NK-92 (cell line): Measurements from ENCODE around the gene LATS1.
"Not testable (repeated sequence)": the region's sequence is repeated elsewhere in the genome, so short reads cannot be mapped to it uniquely, and the experiment has no call there.

Experiments
- DNase-seq: peaks from one replicate; lab custom pipeline; 2025; ENCODE audit not compliant: unreplicated experiment; lab: John Stamatoyannopoulos, UW

The LATS1 gene

GRCh38 chr6:149728499-149729234, 10.8 kb upstream of the LATS1 start:
- no peak for DNase-seq

- DNase-seq, result no peak
Observed at GRCh38 chr6:149727793-149728498, 10.0 kb upstream of the LATS1 start.

- no peak for DNase-seq
Observed at GRCh38 chr6:149725785-149726184, 7.9 kb upstream of the LATS1 start.

GRCh38 chr6:149723771-149724417, 6.0 kb upstream of the LATS1 start:
- DNase-seq, result no peak

GRCh38 chr6:149723262-149723661, 5.4 kb upstream of the LATS1 start:
- no peak for DNase-seq

GRCh38 chr6:149719531-149719930, 1.6 kb upstream of the LATS1 start:
- no peak for DNase-seq

- no peak for DNase-seq
Observed at GRCh38 chr6:149717255-149717587, 680 bp downstream of the LATS1 start.

- DNase-seq, result no peak
Observed at GRCh38 chr6:149716181-149716963, 1.5 kb downstream of the LATS1 start.

GRCh38 chr6:149714442-149714841, 3.5 kb downstream of the LATS1 start:
- DNase-seq, result no peak

- no peak for DNase-seq
Observed at GRCh38 chr6:149711711-149712110, 6.2 kb downstream of the LATS1 start.

- DNase-seq, result no peak
Observed at GRCh38 chr6:149701714-149702113, 16.2 kb downstream of the LATS1 start.

- no peak for DNase-seq
Observed at GRCh38 chr6:149699150-149699549, 18.8 kb downstream of the LATS1 start.

GRCh38 chr6:149698175-149698574, 19.7 kb downstream of the LATS1 start:
- no peak for DNase-seq

GRCh38 chr6:149696901-149697300, 21.0 kb downstream of the LATS1 start:
- DNase-seq, result no peak

GRCh38 chr6:149694921-149695320, 23.0 kb downstream of the LATS1 start:
- DNase-seq, result no peak

- no peak for DNase-seq
Observed at GRCh38 chr6:149691201-149691600, 26.7 kb downstream of the LATS1 start.

GRCh38 chr6:149686230-149686629, 31.7 kb downstream of the LATS1 start:
- DNase-seq, result no peak

GRCh38 chr6:149683256-149683859, 34.5 kb downstream of the LATS1 start:
- DNase-seq, result no peak

- DNase-seq, result not testable (repeated sequence)
Observed at GRCh38 chr6:149681845-149682244, 36.1 kb downstream of the LATS1 start.

- DNase-seq, result no peak
Observed at GRCh38 chr6:149681209-149681608, 36.7 kb downstream of the LATS1 start.

- no peak for DNase-seq
Observed at GRCh38 chr6:149680503-149680902, 37.4 kb downstream of the LATS1 start.
